H9 (cell line): ENCODE data around the gene RUNX2. TPM values are rescaled to one million over a fixed set of nuclear protein-coding genes. Genes with fewer than 3 reads are reported as not detected.
A peak's percentile ranks its signal among the peaks of the same experiment; 100 is the strongest.

ENCODE experiments used
- DNase-seq: peaks from one replicate; pipeline ENCODE4 v3.0.0-alpha.2; 2017
- H2AFZ ChIP-seq: one replicate; pipeline ENCODE4 v1.6.1; 2013; ENCODE audit warnings: mild to moderate bottlenecking, low read length, control low read depth, moderate library complexity
- H2AK5ac ChIP-seq: 2 replicates; pipeline ENCODE4 v1.6.1; 2013; ENCODE audit warnings: low read length, control low read depth, mixed read lengths; ENCODE audit not compliant: insufficient read length
- H2BK120ac ChIP-seq: one replicate; pipeline ENCODE4 v1.6.1; 2013; ENCODE audit warnings: low read depth, mild to moderate bottlenecking, low read length, control low read depth, inconsistent platforms; ENCODE audit not compliant: poor library complexity, severe bottlenecking
- H2BK12ac ChIP-seq: 2 replicates; pipeline ENCODE4 v1.6.1; 2013; ENCODE audit warnings: low read length, control low read depth, mixed read lengths, low read depth; ENCODE audit not compliant: insufficient read length
- H2BK15ac ChIP-seq: 2 replicates; pipeline ENCODE4 v1.6.1; 2013; ENCODE audit warnings: low read depth, low read length, control low read depth
- H2BK20ac ChIP-seq: one replicate; pipeline ENCODE4 v1.6.1; 2013; ENCODE audit warnings: low read depth, mild to moderate bottlenecking, low read length, control low read depth, inconsistent platforms; ENCODE audit not compliant: poor library complexity, severe bottlenecking
- H2BK5ac ChIP-seq: 2 replicates; pipeline ENCODE4 v1.6.1; 2013; ENCODE audit warnings: low read length, control low read depth, mixed read lengths; ENCODE audit not compliant: insufficient read length
- H3K14ac ChIP-seq: 2 replicates; pipeline ENCODE4 v1.6.1; 2013; ENCODE audit warnings: low read length, control low read depth; ENCODE audit not compliant: insufficient read depth
- H3K18ac ChIP-seq: 2 replicates; pipeline ENCODE4 v1.6.1; 2013; ENCODE audit warnings: low read depth, mild to moderate bottlenecking, mixed read lengths, low read length, control low read depth; ENCODE audit not compliant: insufficient read length
- H3K23ac ChIP-seq: 2 replicates; pipeline ENCODE4 v1.6.1; 2013; ENCODE audit warnings: low read length, control low read depth, mixed read lengths, low read depth; ENCODE audit not compliant: insufficient read length
- H3K23me2 ChIP-seq: 2 replicates; pipeline ENCODE4 v1.6.1; 2013; ENCODE audit warnings: low read depth, mild to moderate bottlenecking, mixed read lengths, low read length, control low read depth; ENCODE audit not compliant: insufficient read length, poor library complexity, severe bottlenecking
- H3K27ac ChIP-seq: 2 replicates; pipeline ENCODE4 v1.5.1; 2013; ENCODE audit warnings: low read length, control low read depth, mixed read lengths, low read depth; ENCODE audit not compliant: insufficient read length
- H3K27me3 ChIP-seq: 2 replicates; pipeline ENCODE4 v1.6.1; 2013; ENCODE audit warnings: low read length, control low read depth, inconsistent platforms; ENCODE audit not compliant: insufficient read depth
- H3K4ac ChIP-seq: 2 replicates; pipeline ENCODE4 v1.6.1; 2013; ENCODE audit warnings: low read depth, mild to moderate bottlenecking, control low read depth, inconsistent platforms, low read length, moderate library complexity
- H3K4me1 ChIP-seq: 2 replicates; pipeline ENCODE4 v1.6.1; 2013; ENCODE audit warnings: low read length, control low read depth, inconsistent platforms; ENCODE audit not compliant: insufficient read depth
- H3K4me2 ChIP-seq: 2 replicates; pipeline ENCODE4 v1.6.1; 2013; ENCODE audit warnings: low read length, control low read depth, mixed read lengths; ENCODE audit not compliant: insufficient read length, insufficient read depth
- H3K56ac ChIP-seq: 2 replicates; pipeline ENCODE4 v1.6.1; 2013; ENCODE audit warnings: low read depth, mild to moderate bottlenecking, mixed read lengths, low read length, control low read depth; ENCODE audit not compliant: insufficient read length
- H3K79me1 ChIP-seq: 2 replicates; pipeline ENCODE4 v1.6.1; 2013; ENCODE audit warnings: low read depth, mild to moderate bottlenecking, moderate library complexity, low read length, control low read depth, inconsistent platforms; ENCODE audit not compliant: insufficient read depth, poor library complexity, severe bottlenecking
- H3K79me2 ChIP-seq: 2 replicates; pipeline ENCODE4 v1.6.1; 2013; ENCODE audit warnings: low read length, control low read depth, inconsistent platforms; ENCODE audit not compliant: insufficient read depth
- H3K9ac ChIP-seq: 2 replicates; pipeline ENCODE4 v1.6.1; 2013; ENCODE audit warnings: low read length, control low read depth, mixed read lengths; ENCODE audit not compliant: insufficient read length; ENCODE audit errors: extremely low read depth
- H3K9me3 ChIP-seq: one replicate; pipeline ENCODE4 v1.6.1; 2013; ENCODE audit warnings: low read depth, low read length, inconsistent platforms; ENCODE audit not compliant: control insufficient read depth
- H3T11ph ChIP-seq: one replicate; pipeline ENCODE4 v1.6.1; 2013; ENCODE audit warnings: mild to moderate bottlenecking, low read length, control low read depth, inconsistent platforms
- H4K20me1 ChIP-seq: one replicate; pipeline ENCODE4 v1.6.1; 2013; ENCODE audit not compliant: control insufficient read depth, insufficient read length, insufficient read depth
- H4K5ac ChIP-seq: 2 replicates; pipeline ENCODE4 v1.6.1; 2013; ENCODE audit warnings: low read depth, mild to moderate bottlenecking, mixed read lengths, low read length, control low read depth; ENCODE audit not compliant: insufficient read length
- H4K8ac ChIP-seq: replicated peaks from 2 replicates; pipeline ENCODE4 v1.6.1; 2013; ENCODE audit warnings: low read length, control low read depth, mixed read lengths, low read depth; ENCODE audit not compliant: insufficient read length
- H4K91ac ChIP-seq: 2 replicates; pipeline ENCODE4 v1.6.1; 2013; ENCODE audit warnings: low read depth, mild to moderate bottlenecking, moderate library complexity, mixed read lengths, low read length, control low read depth; ENCODE audit not compliant: insufficient read length
- H3K27ac Mint-ChIP-seq, 3 experiments: 2 replicates in 2 of 3; 3 replicates in 1 of 3; pipeline ENCODE4 v1.8.0; 2020 to 2021; ENCODE audit warnings: mixed read lengths in 3 of 3, mild to moderate bottlenecking in 1 of 3, moderate library complexity in 1 of 3
- H3K27me3 Mint-ChIP-seq: 2 replicates; pipeline ENCODE4 v1.8.0; 2021; ENCODE audit warnings: low read depth, mild to moderate bottlenecking, moderate library complexity, mixed read lengths
- H3K36me3 Mint-ChIP-seq, 3 experiments: 2 replicates in 2 of 3; 3 replicates in 1 of 3; pipeline ENCODE4 v1.8.0; 2020 to 2021; ENCODE audit warnings: low read depth in 3 of 3, mixed read lengths in 3 of 3; ENCODE audit not compliant: insufficient read depth in 1 of 3
- H3K4me1 Mint-ChIP-seq, 2 experiments: 2 replicates each; pipeline ENCODE4 v1.8.0; 2020; ENCODE audit warnings: mixed read lengths in 2 of 2
- H3K4me3 Mint-ChIP-seq, 2 experiments: 2 replicates in 1 of 2; 3 replicates in 1 of 2; pipeline ENCODE4 v1.8.0; 2020 to 2021; ENCODE audit warnings: mild to moderate bottlenecking in 2 of 2, mixed read lengths in 2 of 2, moderate library complexity in 1 of 2
- H3K9me3 Mint-ChIP-seq, 2 experiments: 2 replicates in 1 of 2; 3 replicates in 1 of 2; pipeline ENCODE4 v1.8.0; 2020; ENCODE audit warnings: mild to moderate bottlenecking in 2 of 2, mixed read lengths in 2 of 2, moderate library complexity in 1 of 2
- CTCF ChIP-seq: fragments of 200-600 bp; sonication (generic); conservative IDR thresholded peaks from 3 replicates; pipeline ENCODE4 v1.8.0; 2021; ENCODE audit warnings: antibody characterized with exemption, mild to moderate bottlenecking
- WGBS: extraction: QIAGEN DNeasy Blood & Tissue Kit; methylation state at CpG from one replicate; pipeline ENCODE4 v1.1.7; 2013; ENCODE audit warnings: missing lambda C conversion rate, low lambda C conversion rate, mixed read lengths; ENCODE audit not compliant: insufficient read length; ENCODE audit errors: extremely low coverage; 5-methylcytosine and 5-hydroxymethylcytosine counted together
- total RNA-seq: library from RNA; stranded (reverse); gene quantifications from 2 replicates; pipeline ENCODE4 v1.2.1, GENCODE V29; 2021

The RUNX2 gene
- total RNA-seq, 1 experiment from 2014 or later, result 0.15 TPM

- H3T11ph ChIP-seq, result no peak overlapping the region
- H4K8ac ChIP-seq, result no peak overlapping the region
- H2BK12ac ChIP-seq, result no peak overlapping the region
- H4K91ac ChIP-seq, result no peak overlapping the region
- no peak overlapping the region for H3K9ac ChIP-seq
- Mint-ChIP-seq H3K4me3 (no peak overlapping the region), H3K27ac (peak overlapping the region in 2 of 3 experiments; percentile 8 to 77; a peak in 2 of 7 replicates), H3K36me3 (no peaks in the 10 kb centered on the region), H3K27me3 (peaks cover 5% of the 10 kb centered on the region), H3K4me1 (peaks cover 0 to 10% of the 10 kb centered on the region in 2 experiments; a peak in 2 of 4 replicates), H3K9me3 (no peaks in the 10 kb centered on the region)
- no peaks in the 10 kb centered on the region for H3K4me1 ChIP-seq
- H3K9me3 ChIP-seq, result no peaks in the 10 kb centered on the region
- H3K23ac ChIP-seq, result no peak overlapping the region
- no peak overlapping the region for H2BK20ac ChIP-seq
- no peaks in the 10 kb centered on the region for H3K79me2 ChIP-seq
- H2BK15ac ChIP-seq, result no peak overlapping the region
- H3K79me1 ChIP-seq, result no peaks in the 10 kb centered on the region
- H2BK5ac ChIP-seq, result no peak overlapping the region
- no peak overlapping the region for H3K4ac ChIP-seq
- no peak overlapping the region for H3K27ac ChIP-seq
- H2AFZ ChIP-seq, result no peak overlapping the region
- no peaks in the 10 kb centered on the region for H3K27me3 ChIP-seq
- DNase-seq, result no peak
- H2AK5ac ChIP-seq, result no peak overlapping the region
- H4K5ac ChIP-seq, result no peak overlapping the region
- no peaks in the 10 kb centered on the region for H3K23me2 ChIP-seq
- no peak overlapping the region for H3K4me2 ChIP-seq
- no peak overlapping the region for H3K18ac ChIP-seq
- no peak for TF ChIP-seq CTCF
- no peaks in the 10 kb centered on the region for H4K20me1 ChIP-seq
- no peak overlapping the region for H3K14ac ChIP-seq
- no peak overlapping the region for H2BK120ac ChIP-seq
- no peak overlapping the region for H3K56ac ChIP-seq
- no CpG with 5 or more reads among the region's 8 CpGs for WGBS
These were observed 307.2 kb downstream of the RUNX2 start for GRCh38 chr6:45635284-45635867.
